Mesenchymal stem cell (in vitro differentiated cells and primary cell): ENCODE results near the gene NFATC4. TPM values are rescaled to one million over a fixed set of nuclear protein-coding genes. Genes with fewer than 3 reads are reported as not detected.

Source experiments
- DNase-seq: peaks from one replicate; pipeline ENCODE4 v3.0.0-alpha.2; 2013
- H2AFZ ChIP-seq: one replicate; pipeline ENCODE4 v1.6.1; 2013; ENCODE audit warnings: low read depth, mild to moderate bottlenecking, control low read depth, inconsistent platforms, low read length, moderate library complexity
- H2AK5ac ChIP-seq: 2 replicates; pipeline ENCODE4 v1.6.1; 2013; ENCODE audit warnings: low read length, moderate library complexity, mild to moderate bottlenecking, inconsistent platforms; ENCODE audit not compliant: severe bottlenecking
- H2BK120ac ChIP-seq: one replicate; pipeline ENCODE4 v1.6.1; 2013; ENCODE audit warnings: low read depth, mild to moderate bottlenecking, inconsistent platforms, low read length, moderate library complexity
- H2BK12ac ChIP-seq, 2 experiments: one replicate each; pipeline ENCODE4 v1.6.1; 2013; ENCODE audit warnings: inconsistent platforms in 2 of 2, low read length in 2 of 2, mild to moderate bottlenecking in 2 of 2, moderate library complexity in 2 of 2, control low read depth in 1 of 2
- H2BK15ac ChIP-seq: one replicate; pipeline ENCODE4 v1.6.1; 2013; ENCODE audit warnings: mild to moderate bottlenecking, low read depth, inconsistent platforms; ENCODE audit not compliant: poor library complexity, severe bottlenecking
- H2BK5ac ChIP-seq: 2 replicates; pipeline ENCODE4 v1.6.1; 2013; ENCODE audit warnings: low read depth, mild to moderate bottlenecking, low read length, control low read depth, inconsistent platforms; ENCODE audit not compliant: poor library complexity, severe bottlenecking
- H3K14ac ChIP-seq, 2 experiments: one replicate each; pipeline ENCODE4 v1.6.1; 2013; ENCODE audit warnings: inconsistent platforms in 2 of 2, low read length in 2 of 2, control low read depth in 1 of 2, mild to moderate bottlenecking in 1 of 2, moderate library complexity in 1 of 2
- H3K18ac ChIP-seq, 2 experiments: one replicate each; pipeline ENCODE4 v1.6.1; 2013; ENCODE audit warnings: inconsistent platforms in 2 of 2, low read length in 2 of 2, control low read depth in 1 of 2, low read depth in 1 of 2, mild to moderate bottlenecking in 1 of 2
- H3K23ac ChIP-seq, 2 experiments: one replicate each; pipeline ENCODE4 v1.6.1; 2013; ENCODE audit warnings: inconsistent platforms in 2 of 2, low read length in 2 of 2, mild to moderate bottlenecking in 2 of 2, moderate library complexity in 2 of 2, control low read depth in 1 of 2
- H3K27ac ChIP-seq: 2 replicates; pipeline ENCODE4 v1.5.1; 2013; ENCODE audit warnings: mild to moderate bottlenecking, moderate library complexity, low read length, control low read depth, inconsistent platforms; ENCODE audit not compliant: poor library complexity, severe bottlenecking
- H3K27me3 ChIP-seq, 2 experiments: 2 replicates each; pipeline versions ENCODE4 v1.6.1 to v1.7.0; 2013; ENCODE audit warnings: low read length in 2 of 2, mild to moderate bottlenecking in 2 of 2, moderate library complexity in 2 of 2, control low read depth in 1 of 2, inconsistent platforms in 1 of 2; ENCODE audit not compliant: control insufficient read depth in 1 of 2, insufficient read depth in 1 of 2
- H3K36me3 ChIP-seq, 2 experiments: 2 replicates each; pipeline versions ENCODE4 v1.6.1 to v1.7.0; 2013; ENCODE audit warnings: low read length in 2 of 2, control low read depth in 1 of 2, inconsistent platforms in 1 of 2, low read depth in 1 of 2, mild to moderate bottlenecking in 1 of 2; ENCODE audit not compliant: insufficient read depth in 2 of 2, control insufficient read depth in 1 of 2
- H3K4ac ChIP-seq, 2 experiments: one replicate each; pipeline ENCODE4 v1.6.1; 2013; ENCODE audit warnings: inconsistent platforms in 2 of 2, low read length in 2 of 2, mild to moderate bottlenecking in 2 of 2, moderate library complexity in 2 of 2, control low read depth in 1 of 2, low read depth in 1 of 2
- H3K4me1 ChIP-seq: 2 replicates; pipeline ENCODE4 v1.6.1; 2013; ENCODE audit warnings: low read depth, low read length, control low read depth; ENCODE audit not compliant: control insufficient read depth, insufficient read depth
- H3K4me2 ChIP-seq: 2 replicates; pipeline ENCODE4 v1.6.1; 2013; ENCODE audit warnings: low read length, mild to moderate bottlenecking, inconsistent platforms; ENCODE audit not compliant: poor library complexity, severe bottlenecking
- H3K4me3 ChIP-seq, 2 experiments: 2 replicates each; pipeline versions ENCODE4 v1.5.1 to v1.7.0; 2013; ENCODE audit warnings: low read length in 2 of 2, mild to moderate bottlenecking in 2 of 2, control low read depth in 1 of 2, low read depth in 1 of 2; ENCODE audit not compliant: insufficient read depth in 1 of 2
- H3K79me1 ChIP-seq: replicated peaks from 2 replicates; pipeline ENCODE4 v1.6.1; 2013; ENCODE audit warnings: mild to moderate bottlenecking, control low read depth, low read length, inconsistent platforms; ENCODE audit not compliant: poor library complexity, severe bottlenecking
- H3K9ac ChIP-seq: 2 replicates; pipeline ENCODE4 v1.7.0; 2013; ENCODE audit warnings: mild to moderate bottlenecking, low read length, moderate library complexity
- H3K9me3 ChIP-seq: 2 replicates; pipeline ENCODE4 v1.7.0; 2013; ENCODE audit warnings: mild to moderate bottlenecking, low read length; ENCODE audit not compliant: control insufficient read depth
- H4K8ac ChIP-seq: one replicate; pipeline ENCODE4 v1.6.1; 2013; ENCODE audit warnings: inconsistent platforms, mild to moderate bottlenecking, low read length, moderate library complexity
- H4K91ac ChIP-seq: one replicate; pipeline ENCODE4 v1.6.1; 2013; ENCODE audit warnings: mild to moderate bottlenecking, low read length, inconsistent platforms
- WGBS: methylation state at CpG from one replicate; pipeline ENCODE4 v1.1.7; 2013; ENCODE audit warnings: mixed read lengths; 5-methylcytosine and 5-hydroxymethylcytosine counted together
- small RNA-seq: library from polyadenylated mRNA; stranded (forward); fragments of <200 nt; extraction: miRNeasy Mini kit (QIAGEN cat#:217004); gene quantifications from one replicate; pipeline ENCODE3, GENCODE V24; 2013; ENCODE audit warnings: low read depth

The NFATC4 gene

DNA sequence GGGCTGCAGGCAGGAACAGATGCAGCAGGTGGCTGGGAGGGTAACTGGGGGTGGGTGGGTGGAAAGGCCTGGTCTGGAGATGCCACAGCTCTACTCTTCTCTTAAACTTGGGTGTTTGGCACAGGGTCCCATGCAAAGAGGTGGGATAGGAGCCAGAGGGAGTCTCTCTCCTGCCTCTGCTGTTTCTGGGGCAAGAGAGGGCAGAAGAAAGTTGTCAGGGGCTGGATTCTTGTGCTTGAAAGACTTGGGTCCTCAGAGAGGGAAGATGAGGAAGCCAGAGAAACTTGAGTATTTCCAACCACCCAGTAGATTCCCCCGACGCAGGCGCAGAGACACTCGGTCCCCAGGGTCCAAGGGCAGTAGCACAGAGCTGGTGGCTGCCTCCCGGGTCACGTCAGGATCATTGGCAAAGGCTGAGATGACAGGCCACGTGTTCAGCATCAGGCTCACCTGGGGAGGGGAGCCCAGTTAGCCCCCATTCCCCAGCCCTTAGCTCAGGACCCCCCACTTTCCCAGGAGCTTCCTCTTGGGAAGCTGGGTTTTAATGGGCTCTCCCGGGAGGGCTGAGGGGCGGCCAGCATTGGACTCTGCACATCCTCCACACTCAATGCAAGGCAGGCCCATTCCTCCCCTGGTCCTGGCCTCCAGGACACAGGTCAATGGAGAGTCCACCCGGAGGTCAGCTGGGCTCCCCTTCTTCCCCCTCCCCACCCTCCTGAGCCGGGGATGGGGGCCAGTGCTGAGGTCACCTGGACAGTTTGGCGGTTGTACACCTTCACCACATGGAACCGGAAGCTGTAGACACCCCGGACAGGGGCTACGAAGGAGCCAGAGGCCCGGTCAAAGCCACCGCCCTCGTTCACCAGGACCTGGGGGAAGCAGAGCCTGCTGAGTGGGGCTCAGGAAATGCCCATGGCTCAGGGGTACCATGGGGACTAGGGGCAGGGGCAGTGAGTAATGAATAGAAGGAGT lies 59.8 kb downstream of the NFATC4 start:
- Histone ChIP-seq H2BK5ac (no peak overlapping the region), H3K4me1 (peaks cover 26% of the 10 kb centered on the region), H3K4me2 (no peak overlapping the region), H3K4ac (no peak overlapping the region), H2AFZ (no peak overlapping the region), H3K14ac (no peak overlapping the region), H2BK12ac (peak overlapping the region in 1 of 2 experiments; percentile 43), H2BK120ac (peak overlapping the region; percentile 2), H2AK5ac (no peak overlapping the region), H3K18ac (no peak overlapping the region), H2BK15ac (no peak overlapping the region), H3K27ac (no peak overlapping the region), H3K79me1 (peaks cover 8% of the 10 kb centered on the region), H3K4me3 (no peak overlapping the region), H3K9ac (no peak overlapping the region), H4K91ac (peak overlapping the region; percentile 32), H4K8ac (no peak overlapping the region), H3K23ac (no peak overlapping the region), H3K36me3 (peaks cover 10 to 15% of the 10 kb centered on the region in 2 experiments), H3K27me3 (peaks cover 0 to 5% of the 10 kb centered on the region in 2 experiments), H3K9me3 (no peaks in the 10 kb centered on the region)
- WGBS, result 93% methylated on average over 18 of the region's 18 CpGs
- no peak for DNase-seq

DNA sequence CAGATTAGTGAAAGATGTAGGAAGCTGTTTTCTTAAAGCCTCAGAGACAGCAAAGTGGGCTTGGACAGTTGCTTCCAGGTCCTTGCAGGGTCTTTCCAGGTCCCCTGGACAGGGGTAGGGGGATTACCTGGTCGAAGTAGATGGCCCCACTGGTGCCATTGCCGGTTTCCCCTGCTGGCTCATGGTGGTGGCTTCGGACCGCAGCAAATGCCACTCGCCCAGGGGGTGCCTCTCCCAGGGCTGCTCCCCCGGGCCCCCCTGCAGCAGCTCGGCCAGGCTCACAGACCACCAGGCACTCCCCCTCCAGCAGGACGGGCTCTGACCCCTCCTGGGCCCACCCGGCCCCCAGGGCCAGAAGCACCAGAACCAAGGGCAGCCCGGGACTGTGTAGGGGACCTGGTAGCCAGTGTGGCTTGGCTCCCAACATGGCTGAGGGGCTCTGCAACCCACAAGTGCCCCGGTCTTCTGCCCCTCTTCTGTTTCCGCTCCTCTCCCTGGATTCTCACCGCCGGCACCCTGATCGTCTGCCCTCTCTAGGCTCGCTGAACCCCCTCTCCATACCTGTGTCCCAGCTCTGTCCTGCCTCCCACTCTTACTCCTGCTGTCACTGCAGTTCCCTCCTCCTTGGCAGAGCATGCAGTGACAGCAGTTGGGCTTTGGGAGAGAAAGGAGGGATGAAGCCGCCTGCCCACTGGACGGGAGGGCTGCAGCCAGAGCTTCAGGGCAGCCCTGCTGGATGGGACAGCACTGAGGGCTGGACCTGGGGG lies 60.8 kb downstream of the NFATC4 start:
- 94% methylated on average over 16 of the region's 18 CpGs for WGBS
- Histone ChIP-seq H3K36me3 (peaks cover 12 to 25% of the 10 kb centered on the region in 2 experiments), H2AK5ac (peak overlapping the region; percentile 73), H3K79me1 (peaks cover 9% of the 10 kb centered on the region), H4K91ac (peak overlapping the region; percentile 91), H2BK5ac (no peak overlapping the region), H3K18ac (peak overlapping the region; percentile 6 to 81), H3K14ac (peak overlapping the region in 1 of 2 experiments; percentile 97), H3K27me3 (no peaks in the 10 kb centered on the region), H2BK120ac (peak overlapping the region; percentile 2), H3K4me2 (no peak overlapping the region), H3K27ac (no peak overlapping the region), H2AFZ (peak overlapping the region; percentile 3), H3K23ac (peak overlapping the region in 1 of 2 experiments; percentile 41), H2BK15ac (peak overlapping the region; percentile 52), H3K9ac (peak overlapping the region; percentile 99), H2BK12ac (peak overlapping the region; percentile 87 to 94), H3K4ac (peak overlapping the region; percentile 27 to 97), H3K4me1 (peaks cover 26% of the 10 kb centered on the region), H3K9me3 (no peaks in the 10 kb centered on the region), H4K8ac (peak overlapping the region; percentile 69), H3K4me3 (peak overlapping the region in 1 of 2 experiments; percentile 99)
- no peak for DNase-seq

Small RNAs within 50 kb of the gene (small RNA-seq; reads per million reads assigned to genes)
- not detected for gene RF00026
